NCI-H69 (cell line): ENCODE results near the gene OTUD3.
A peak's percentile ranks its signal among the peaks of the same experiment; 100 is the strongest.

Source experiments
- DNase-seq: peaks from one replicate; lab custom pipeline; 2025; lab: John Stamatoyannopoulos, UW

OTUD3 gene

DNA sequence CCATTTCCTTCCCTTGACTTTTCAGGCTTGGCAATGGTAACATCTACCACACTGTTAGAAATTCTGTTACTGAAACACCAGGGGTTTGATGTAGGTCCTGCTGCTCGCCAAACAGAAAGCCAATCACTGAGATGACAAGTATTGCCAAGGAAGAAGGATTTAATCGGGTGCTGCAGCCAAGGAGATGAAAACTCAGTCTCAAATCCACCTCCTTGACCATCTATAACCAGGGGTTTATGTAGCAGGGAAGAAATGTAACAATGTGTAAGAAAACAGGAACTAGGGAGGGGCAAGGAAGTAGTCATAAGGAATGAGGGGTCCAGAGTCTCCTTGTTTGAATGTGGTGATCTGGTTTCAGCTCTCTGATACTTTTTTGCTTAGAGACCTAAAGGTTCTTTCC is 71.9 kb downstream of the OTUD3 start:
- DNase-seq: no peak

GRCh38 chr1:19955534-19956170 is 73.5 kb downstream of the OTUD3 start:
- peak; percentile 4 for DNase-seq

GRCh38 chr1:19957779-19958178 is 75.6 kb downstream of the OTUD3 start:
- DNase-seq: no peak

DNA sequence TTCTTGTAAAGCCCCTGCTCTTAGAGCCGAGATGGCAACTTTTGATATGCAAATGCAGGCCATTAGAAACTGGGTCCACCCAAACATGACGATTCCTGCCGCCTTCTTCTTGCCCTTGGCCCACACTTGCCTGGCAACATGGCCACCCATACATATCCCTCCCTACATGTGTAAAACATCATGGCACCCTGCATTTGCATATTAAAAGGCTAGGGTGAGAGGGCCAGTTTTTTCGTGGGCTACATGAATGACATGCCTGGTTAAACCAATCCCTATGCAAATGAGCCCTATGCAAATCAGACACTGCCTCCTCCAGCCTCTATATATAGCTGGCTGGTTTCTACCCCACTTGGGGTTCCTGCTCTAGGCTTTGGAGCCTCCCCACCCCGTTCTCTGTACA is 78.4 kb downstream of the OTUD3 start:
- no peak for DNase-seq
